Prostate gland (tissue), 2 donors: ENCODE data around the gene C1QL3.

Source experiments
- CTCF ChIP-seq, 4 experiments: fragments of 200-600 bp in 2 of 4; fragments of 450-650 bp in 2 of 4; sonication (generic) in 2 of 4; IDR thresholded peaks; 1 replicate in 3 of 4; 2 replicates in 1 of 4; pipeline ENCODE4 v1.5.1; 2016 to 2019; ENCODE audit warnings: antibody characterized with exemption in 4 of 4, mild to moderate bottlenecking in 2 of 4, moderate library complexity in 2 of 4
- POLR2A ChIP-seq: fragments of 450-650 bp; IDR thresholded peaks from one replicate; pipeline ENCODE4 v1.6.1; 2016; ENCODE audit warnings: antibody characterized with exemption, mild to moderate bottlenecking
- POLR2AphosphoS5 ChIP-seq: sonication (generic); formaldehyde crosslinking; IDR thresholded peaks from one replicate; pipeline ENCODE4 v1.6.1; 2017; ENCODE audit warnings: antibody characterized with exemption

GRCh38 chr10:16518822-16519221 lies 2.9 kb downstream of the C1QL3 start:
- TF ChIP-seq CTCF (IDR thresholded peaks at IDR 0.05) (no peak), POLR2A (no peak), POLR2AphosphoS5 (no peak)
